ENCODE data around the gene RAD51D. TPM values are rescaled to one million over a fixed set of nuclear protein-coding genes. Genes with fewer than 3 reads are reported as not detected.

The RAD51D gene
- total RNA-seq, 1 experiment from 2014 or later: 12.1 TPM

DNA sequence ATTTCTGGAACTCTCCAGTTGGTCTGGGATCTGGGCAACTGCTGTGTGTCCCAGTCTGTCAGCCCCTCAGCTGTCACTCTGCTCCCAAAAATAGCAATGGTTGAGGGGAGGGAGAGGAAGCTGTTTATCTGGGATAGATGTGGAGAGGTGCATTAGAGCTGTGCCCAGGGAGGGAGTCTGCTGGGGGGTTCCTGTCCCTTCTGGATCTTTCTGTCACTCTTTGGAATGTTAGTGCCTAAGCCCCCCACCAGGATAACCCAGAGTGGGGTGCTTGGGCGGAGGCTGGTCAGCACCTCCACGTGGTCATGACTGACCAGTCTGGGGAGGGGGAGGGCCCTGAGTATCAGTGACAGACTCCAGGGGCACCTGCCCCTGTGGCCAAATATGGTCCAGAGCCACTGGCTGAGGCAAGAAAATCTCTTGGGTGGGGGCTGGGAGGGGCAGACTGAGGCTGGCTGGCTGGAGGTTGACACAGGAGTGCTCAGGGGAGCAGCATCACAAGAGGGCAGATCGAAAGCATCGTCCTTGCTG lies 27.8 kb upstream of the RAD51D start, which contains the start of gene UNC45B:
UNC45B (plus strand) TSS at position 443 of the 531 bp plus-strand sequence. CDS start 447 bp downstream, outside the sequence.
- POLR2A ChIA-PET (ENCODE audit: low non-redundant PET): no interaction called here
- Histone ChIP-seq H3K36me3 (ENCODE audit: insufficient read depth, low read length, poor library complexity, severe bottlenecking) (no peaks in the 10 kb centered on the region), H3K4me1 (ENCODE audit: insufficient read depth, low read length, poor library complexity, severe bottlenecking) (no peaks in the 10 kb centered on the region), H3K27ac (ENCODE audit: low read depth, low read length, poor library complexity, severe bottlenecking) (no peak within 1 kb of the TSS), H3K27me3 (replicated peaks; ENCODE audit: insufficient read depth, low read depth, low read length, poor library complexity) (no peaks in the 10 kb centered on the region), H3K9me3 (ENCODE audit: low read depth, low read length, poor library complexity, severe bottlenecking) (no peaks in the 10 kb centered on the region), H3K4me3 (ENCODE audit: low read depth, low read length, poor library complexity, severe bottlenecking) (no peak within 1 kb of the TSS)
- DNase-seq (ENCODE audit: low spot score): no peak
- no peak for TF ChIP-seq EZH2 (IDR thresholded peaks at IDR 0.05; ENCODE audit: borderline replicate concordance, low read depth, low read length, poor library complexity, severe bottlenecking)
- TF ChIP-seq, protein P1, sequence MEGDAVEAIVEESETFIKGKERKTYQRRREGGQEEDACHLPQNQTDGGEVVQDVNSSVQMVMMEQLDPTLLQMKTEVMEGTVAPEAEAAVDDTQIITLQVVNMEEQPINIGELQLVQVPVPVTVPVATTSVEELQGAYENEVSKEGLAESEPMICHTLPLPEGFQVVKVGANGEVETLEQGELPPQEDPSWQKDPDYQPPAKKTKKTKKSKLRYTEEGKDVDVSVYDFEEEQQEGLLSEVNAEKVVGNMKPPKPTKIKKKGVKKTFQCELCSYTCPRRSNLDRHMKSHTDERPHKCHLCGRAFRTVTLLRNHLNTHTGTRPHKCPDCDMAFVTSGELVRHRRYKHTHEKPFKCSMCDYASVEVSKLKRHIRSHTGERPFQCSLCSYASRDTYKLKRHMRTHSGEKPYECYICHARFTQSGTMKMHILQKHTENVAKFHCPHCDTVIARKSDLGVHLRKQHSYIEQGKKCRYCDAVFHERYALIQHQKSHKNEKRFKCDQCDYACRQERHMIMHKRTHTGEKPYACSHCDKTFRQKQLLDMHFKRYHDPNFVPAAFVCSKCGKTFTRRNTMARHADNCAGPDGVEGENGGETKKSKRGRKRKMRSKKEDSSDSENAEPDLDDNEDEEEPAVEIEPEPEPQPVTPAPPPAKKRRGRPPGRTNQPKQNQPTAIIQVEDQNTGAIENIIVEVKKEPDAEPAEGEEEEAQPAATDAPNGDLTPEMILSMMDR (conservative IDR thresholded peaks at IDR 0.05; ENCODE audit: low read depth, low read length): no peak
- intact Hi-C loops (cut with micrococcal nuclease; ENCODE audit: unreplicated experiment): no loop called here
- CTCF ChIA-PET: no interaction called here
- no TSS peak for BruUV-seq (replicated peaks)

DNA sequence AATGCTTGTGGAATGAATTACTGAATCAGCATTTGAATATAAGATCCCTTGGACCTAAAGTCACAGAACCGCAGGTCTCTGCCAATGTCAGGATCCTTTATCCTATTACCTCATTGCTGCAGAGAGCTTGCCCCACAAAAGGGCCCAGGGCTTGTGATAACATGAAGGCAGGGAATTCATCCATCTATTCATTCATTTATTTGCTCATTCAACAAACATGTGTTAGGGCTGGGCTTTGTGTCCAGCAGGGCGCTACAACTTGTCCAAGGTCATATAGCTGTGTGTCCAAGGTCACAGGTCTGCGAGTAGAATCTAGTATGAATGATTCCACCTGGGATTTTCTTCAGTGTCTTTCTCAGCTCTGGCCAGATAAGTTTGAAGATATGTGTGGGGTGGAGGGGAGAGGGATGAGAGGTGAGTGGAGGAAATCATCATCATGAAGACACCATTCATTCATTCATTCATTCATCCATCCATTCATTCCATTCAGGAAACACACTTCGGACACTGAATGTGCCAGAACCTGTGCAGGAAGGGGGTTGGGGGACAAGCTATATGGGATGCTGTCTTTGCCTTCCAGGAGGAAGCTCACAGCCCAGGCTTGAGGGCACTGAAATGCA lies 26.7 kb upstream of the RAD51D start:
- ChIA-PET POLR2A (ENCODE audit: low non-redundant PET) (no interaction called here), CTCF (no interaction called here)
- no peaks in the 10 kb centered on the region for H3K27me3 ChIP-seq (replicated peaks; ENCODE audit: insufficient read depth, low read depth, low read length, poor library complexity)
- DNase-seq (ENCODE audit: low spot score): no peak
- BruUV-seq (replicated peaks): no TSS peak
- no peak for TF ChIP-seq EZH2 (IDR thresholded peaks at IDR 0.05; ENCODE audit: borderline replicate concordance, low read depth, low read length, poor library complexity, severe bottlenecking)
- TF ChIP-seq, protein P1 (conservative IDR thresholded peaks at IDR 0.05; ENCODE audit: low read depth, low read length): no peak
- no peak overlapping the region for H3K4me3 ChIP-seq (ENCODE audit: low read depth, low read length, poor library complexity, severe bottlenecking)
- H3K9me3 ChIP-seq (ENCODE audit: low read depth, low read length, poor library complexity, severe bottlenecking): no peaks in the 10 kb centered on the region
- no peaks in the 10 kb centered on the region for H3K36me3 ChIP-seq (ENCODE audit: insufficient read depth, low read length, poor library complexity, severe bottlenecking)
- intact Hi-C loops (cut with micrococcal nuclease; ENCODE audit: unreplicated experiment): no loop called here
- H3K27ac ChIP-seq (ENCODE audit: low read depth, low read length, poor library complexity, severe bottlenecking): no peak overlapping the region
- no peaks in the 10 kb centered on the region for H3K4me1 ChIP-seq (ENCODE audit: insufficient read depth, low read length, poor library complexity, severe bottlenecking)

DNA sequence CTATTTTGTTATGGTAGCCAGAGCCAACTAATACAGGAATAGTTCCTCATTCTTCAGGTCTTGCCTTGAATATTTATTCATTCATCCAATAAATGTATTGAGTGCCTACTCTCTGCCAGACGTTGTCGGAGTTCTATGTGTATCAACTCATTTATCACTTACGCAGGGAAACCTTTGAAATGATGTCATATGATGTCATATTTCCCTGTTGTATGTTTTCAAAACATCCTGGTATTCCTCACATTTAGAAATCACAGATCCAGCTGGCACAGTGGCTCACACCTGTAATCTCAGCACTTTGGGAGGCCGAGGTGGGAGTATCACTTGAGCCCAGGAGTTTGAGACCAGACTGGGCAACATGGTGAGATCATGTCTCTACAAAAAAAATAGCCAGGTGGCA lies 25.2 kb upstream of the RAD51D start:
- no peak overlapping the region for H3K27ac ChIP-seq (ENCODE audit: low read depth, low read length, poor library complexity, severe bottlenecking)
- H3K9me3 ChIP-seq (ENCODE audit: low read depth, low read length, poor library complexity, severe bottlenecking): no peaks in the 10 kb centered on the region
- H3K36me3 ChIP-seq (ENCODE audit: insufficient read depth, low read length, poor library complexity, severe bottlenecking): no peaks in the 10 kb centered on the region
- H3K4me3 ChIP-seq (ENCODE audit: low read depth, low read length, poor library complexity, severe bottlenecking): no peak overlapping the region
- intact Hi-C loops (cut with micrococcal nuclease; ENCODE audit: unreplicated experiment): no loop called here
- no TSS peak for BruUV-seq (replicated peaks)
- POLR2A ChIA-PET (ENCODE audit: low non-redundant PET): no interaction called here
- TF ChIP-seq, protein P1 (conservative IDR thresholded peaks at IDR 0.05; ENCODE audit: low read depth, low read length): no peak
- TF ChIP-seq EZH2 (IDR thresholded peaks at IDR 0.05; ENCODE audit: borderline replicate concordance, low read depth, low read length, poor library complexity, severe bottlenecking): no peak
- H3K4me1 ChIP-seq (ENCODE audit: insufficient read depth, low read length, poor library complexity, severe bottlenecking): no peaks in the 10 kb centered on the region
- DNase-seq (ENCODE audit: low spot score): no peak
- no peaks in the 10 kb centered on the region for H3K27me3 ChIP-seq (replicated peaks; ENCODE audit: insufficient read depth, low read depth, low read length, poor library complexity)
- CTCF ChIA-PET: no interaction called here

Data from A673 (cell line).